Endodermal cell (in vitro differentiated cells): ENCODE data around the gene NUP210. TPM values are rescaled to one million over a fixed set of nuclear protein-coding genes. Genes with fewer than 3 reads are reported as not detected.

Experiments used
- DNase-seq: peaks from one replicate; pipeline ENCODE4 v3.0.0-alpha.2; 2017
- H3K27ac ChIP-seq: 2 replicates; pipeline ENCODE4 v1.5.1; 2013; ENCODE audit warnings: mild to moderate bottlenecking, low read depth, low read length, moderate library complexity
- H3K27me3 ChIP-seq: 2 replicates; pipeline ENCODE4 v1.6.1; 2013; ENCODE audit warnings: mild to moderate bottlenecking, low read length, moderate library complexity; ENCODE audit not compliant: insufficient read depth, control insufficient read depth, poor library complexity, severe bottlenecking
- H3K36me3 ChIP-seq: 2 replicates; pipeline ENCODE4 v1.7.0; 2013; ENCODE audit warnings: mild to moderate bottlenecking, low read length, moderate library complexity; ENCODE audit not compliant: control insufficient read depth, insufficient read depth
- H3K4me1 ChIP-seq: one replicate; pipeline ENCODE4 v1.7.0; 2013; ENCODE audit warnings: low read length; ENCODE audit not compliant: control insufficient read depth, insufficient read depth
- H3K4me3 ChIP-seq: 2 replicates; pipeline ENCODE4 v1.5.1; 2013; ENCODE audit warnings: mild to moderate bottlenecking, low read length, moderate library complexity
- H3K9ac ChIP-seq: 2 replicates; pipeline ENCODE4 v1.6.1; 2013; ENCODE audit warnings: mild to moderate bottlenecking, low read length, moderate library complexity; ENCODE audit not compliant: poor library complexity, severe bottlenecking; ENCODE audit errors: extremely low read depth
- H3K9me3 ChIP-seq: 2 replicates; pipeline ENCODE4 v1.6.1; 2013; ENCODE audit warnings: mild to moderate bottlenecking, low read length, moderate library complexity; ENCODE audit not compliant: control insufficient read depth
- H3K27ac Mint-ChIP-seq: 2 replicates; pipeline ENCODE4 v1.8.0; 2020; ENCODE audit warnings: mixed read lengths
- H3K27me3 Mint-ChIP-seq: 2 replicates; pipeline ENCODE4 v1.8.0; 2021; ENCODE audit warnings: mild to moderate bottlenecking, mixed read lengths; ENCODE audit not compliant: insufficient read depth
- H3K36me3 Mint-ChIP-seq: 2 replicates; pipeline ENCODE4 v1.8.0; 2020; ENCODE audit warnings: low read depth, mixed read lengths
- H3K4me1 Mint-ChIP-seq: 2 replicates; pipeline ENCODE4 v1.8.0; 2020; ENCODE audit warnings: mixed read lengths
- H3K4me3 Mint-ChIP-seq: 2 replicates; pipeline ENCODE4 v1.8.0; 2020; ENCODE audit warnings: mild to moderate bottlenecking, moderate library complexity, mixed read lengths
- H3K9me3 Mint-ChIP-seq: 2 replicates; pipeline ENCODE4 v1.8.0; 2020; ENCODE audit warnings: mild to moderate bottlenecking, mixed read lengths
- CTCF ChIP-seq: fragments of 200-600 bp; sonication (generic); conservative IDR thresholded peaks from 2 replicates; pipeline ENCODE4 v1.5.0; 2021; ENCODE audit warnings: antibody characterized with exemption, mild to moderate bottlenecking
- WGBS, 2 experiments: methylation state at CpG; one replicate each; pipeline versions ENCODE4 v1.1.5 to v1.1.7; 2013; ENCODE audit warnings: missing lambda C conversion rate in 2 of 2, mixed read lengths in 1 of 2; ENCODE audit not compliant: insufficient coverage in 1 of 2, insufficient read length in 1 of 2; 5-methylcytosine and 5-hydroxymethylcytosine counted together
- total RNA-seq, 2 donors: library from RNA; stranded (reverse); fragmentation: NEBNext Ultra II Directional in 1 of 2; extraction: Animal tissue kit (Norgen Biotek cat#: 25700) in 1 of 2; gene quantifications; 2 replicates in 1 of 2; 3 replicates in 1 of 2; pipeline ENCODE4 v1.2.1, GENCODE V29; 2021

NUP210 gene
- total RNA-seq, 2 donors from 2014 or later = 43.0 to 62.3 TPM

- no peaks in the 10 kb centered on the region for H3K9me3 Mint-ChIP-seq
- H3K36me3 Mint-ChIP-seq = no peaks in the 10 kb centered on the region
- H3K4me3 ChIP-seq = no peak overlapping the region
- H3K9ac ChIP-seq = no peak overlapping the region
- WGBS, 2 experiments = 88 to 89% methylated on average over 4 to 6 of the region's 6 CpGs
- peaks cover 6% of the 10 kb centered on the region for H3K4me1 Mint-ChIP-seq
- no peak overlapping the region for H3K4me3 Mint-ChIP-seq
- peak overlapping the region; percentile 7 for H3K27ac Mint-ChIP-seq
- TF ChIP-seq CTCF = no peak
- no peaks in the 10 kb centered on the region for H3K27me3 Mint-ChIP-seq
- DNase-seq = no peak
- H3K9me3 ChIP-seq = no peaks in the 10 kb centered on the region
- H3K27me3 ChIP-seq = no peaks in the 10 kb centered on the region
- no peaks in the 10 kb centered on the region for H3K36me3 ChIP-seq
- H3K4me1 ChIP-seq = no peaks in the 10 kb centered on the region
- no peak overlapping the region for H3K27ac ChIP-seq
Measured at GRCh38 chr3:13303410-13303809, 116.7 kb downstream of the NUP210 start.

- Histone ChIP-seq H3K4me1 (peaks cover 4% of the 10 kb centered on the region), H3K9ac (no peak overlapping the region), H3K27me3 (no peaks in the 10 kb centered on the region), H3K4me3 (no peak overlapping the region), H3K36me3 (no peaks in the 10 kb centered on the region), H3K27ac (peak overlapping the region; percentile 84), H3K9me3 (no peaks in the 10 kb centered on the region)
- Mint-ChIP-seq H3K4me1 (peaks cover 13% of the 10 kb centered on the region), H3K9me3 (no peaks in the 10 kb centered on the region), H3K36me3 (no peaks in the 10 kb centered on the region), H3K27me3 (no peaks in the 10 kb centered on the region), H3K27ac (peak overlapping the region; percentile 42), H3K4me3 (no peak overlapping the region)
- peak; percentile 92 for DNase-seq
- no peak for TF ChIP-seq CTCF
- 39 to 67% methylated on average over 5 to 14 of the region's 14 CpGs for WGBS, 2 experiments
Measured at GRCh38 chr3:13301286-13301987, 118.7 kb downstream of the NUP210 start.

- Mint-ChIP-seq H3K4me3 (no peak overlapping the region), H3K27ac (peak overlapping the region; percentile 42), H3K36me3 (no peaks in the 10 kb centered on the region), H3K9me3 (no peaks in the 10 kb centered on the region), H3K4me1 (peaks cover 15% of the 10 kb centered on the region), H3K27me3 (no peaks in the 10 kb centered on the region)
- DNase-seq = no peak
- no peaks in the 10 kb centered on the region for H3K27me3 ChIP-seq
- H3K36me3 ChIP-seq = no peaks in the 10 kb centered on the region
- H3K4me1 ChIP-seq = peaks cover 4% of the 10 kb centered on the region
- H3K9ac ChIP-seq = no peak overlapping the region
- 90 to 92% methylated on average over 2 to 4 of the region's 5 CpGs for WGBS, 2 experiments
- H3K27ac ChIP-seq = peak overlapping the region; percentile 47
- H3K4me3 ChIP-seq = no peak overlapping the region
- H3K9me3 ChIP-seq = no peaks in the 10 kb centered on the region
- TF ChIP-seq CTCF = no peak
Measured at GRCh38 chr3:13300546-13301285, 119.4 kb downstream of the NUP210 start.
